Measurements from ENCODE around the gene TCF25. TPM values are rescaled to one million over a fixed set of nuclear protein-coding genes. Genes with fewer than 3 reads are reported as not detected.

Gene TCF25
- total RNA-seq, 2 experiments from 2014 or later, result 306 to 307 TPM

DNA sequence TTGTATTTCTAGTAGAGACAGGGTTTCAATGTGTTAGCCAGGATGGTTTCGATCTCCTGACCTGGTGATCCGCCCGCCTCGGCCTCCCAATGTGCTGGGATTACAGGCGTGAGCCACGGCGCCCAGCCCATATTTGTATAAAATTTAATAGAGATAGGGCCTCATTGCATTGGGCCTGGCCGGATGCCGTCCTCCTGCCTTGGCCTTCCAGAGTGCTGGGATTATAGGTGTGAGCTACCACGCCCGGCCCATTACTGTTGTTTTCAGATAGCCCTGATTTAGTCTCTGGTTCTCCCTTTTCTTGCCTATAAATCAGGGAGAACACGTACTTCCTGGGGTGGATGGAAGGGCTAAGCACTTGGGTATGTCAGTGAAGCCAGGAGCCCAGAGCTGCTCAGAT is 78.7 kb downstream of the TCF25 start:
- ChIA-PET CTCF (no interaction called here), POLR2A (no interaction called here)
- DNase-seq (no peak), ATAC-seq (ENCODE audit: poor library complexity) (no peak)
- H3K4me1 ChIP-seq (ENCODE audit: insufficient read depth, low read length), result peaks cover 20% of the 10 kb centered on the region
- TF ChIP-seq, protein P1, sequence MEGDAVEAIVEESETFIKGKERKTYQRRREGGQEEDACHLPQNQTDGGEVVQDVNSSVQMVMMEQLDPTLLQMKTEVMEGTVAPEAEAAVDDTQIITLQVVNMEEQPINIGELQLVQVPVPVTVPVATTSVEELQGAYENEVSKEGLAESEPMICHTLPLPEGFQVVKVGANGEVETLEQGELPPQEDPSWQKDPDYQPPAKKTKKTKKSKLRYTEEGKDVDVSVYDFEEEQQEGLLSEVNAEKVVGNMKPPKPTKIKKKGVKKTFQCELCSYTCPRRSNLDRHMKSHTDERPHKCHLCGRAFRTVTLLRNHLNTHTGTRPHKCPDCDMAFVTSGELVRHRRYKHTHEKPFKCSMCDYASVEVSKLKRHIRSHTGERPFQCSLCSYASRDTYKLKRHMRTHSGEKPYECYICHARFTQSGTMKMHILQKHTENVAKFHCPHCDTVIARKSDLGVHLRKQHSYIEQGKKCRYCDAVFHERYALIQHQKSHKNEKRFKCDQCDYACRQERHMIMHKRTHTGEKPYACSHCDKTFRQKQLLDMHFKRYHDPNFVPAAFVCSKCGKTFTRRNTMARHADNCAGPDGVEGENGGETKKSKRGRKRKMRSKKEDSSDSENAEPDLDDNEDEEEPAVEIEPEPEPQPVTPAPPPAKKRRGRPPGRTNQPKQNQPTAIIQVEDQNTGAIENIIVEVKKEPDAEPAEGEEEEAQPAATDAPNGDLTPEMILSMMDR (IDR thresholded peaks at IDR 0.05), result no peak
- H3K27me3 Mint-ChIP-seq, result peaks cover 6% of the 10 kb centered on the region
- H3K27me3 ChIP-seq (ENCODE audit: control insufficient read depth in 1 of 2, insufficient read depth in 2 of 2, low read length in 2 of 2), result peaks cover 0 to 5% of the 10 kb centered on the region in 2 experiments
- H3K36me3 ChIP-seq (ENCODE audit: insufficient read depth, low read length), result peaks cover 18% of the 10 kb centered on the region
- H3K9me3 ChIP-seq (ENCODE audit: control insufficient read depth in 1 of 2, insufficient read depth in 1 of 2, low read length in 2 of 2), result no peaks in the 10 kb centered on the region
- intact Hi-C loops (cut with DNase I, micrococcal nuclease), result no loop called here
- H3K27ac ChIP-seq (ENCODE audit: low read depth in 1 of 2, low read length in 2 of 2), result no peak overlapping the region
- peaks cover 3% of the 10 kb centered on the region for H3K4me1 Mint-ChIP-seq (ENCODE audit: low read depth)
- no peak overlapping the region for H3K4me3 ChIP-seq (ENCODE audit: low read length)
- no peak overlapping the region for H3K27ac Mint-ChIP-seq
- H3K4me3 Mint-ChIP-seq, result no peak overlapping the region
- no peaks in the 10 kb centered on the region for H3K9me3 Mint-ChIP-seq
- peaks cover 6% of the 10 kb centered on the region for H3K36me3 Mint-ChIP-seq (ENCODE audit: low read depth)

DNA sequence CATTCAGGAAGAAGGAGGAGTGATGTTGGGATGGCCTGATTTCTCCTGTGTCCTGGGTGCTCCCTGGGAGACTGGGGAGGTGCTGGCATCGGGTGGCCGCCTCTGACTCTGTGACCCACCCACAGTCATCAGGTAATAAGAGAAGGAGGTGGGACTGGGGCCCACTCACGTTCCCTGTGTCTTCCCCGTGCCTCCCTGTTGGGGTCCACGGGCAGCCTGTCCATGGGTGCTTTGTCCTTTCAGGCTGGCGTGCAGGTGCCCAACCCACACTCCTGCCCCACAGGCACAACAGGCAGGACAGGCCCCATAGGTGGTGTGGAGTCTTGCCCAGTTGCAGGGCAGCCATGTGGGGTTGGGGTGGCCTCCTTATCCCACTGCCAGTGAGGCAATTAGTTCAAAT is 79.2 kb downstream of the TCF25 start:
- POLR2A ChIA-PET, result no interaction called here
- H3K9me3 Mint-ChIP-seq, result no peaks in the 10 kb centered on the region
- DNase-seq, result no peak
- no peak overlapping the region for H3K4me3 ChIP-seq (ENCODE audit: low read length)
- no peak overlapping the region for H3K27ac Mint-ChIP-seq
- no peak overlapping the region for H3K27ac ChIP-seq (ENCODE audit: low read depth in 1 of 2, low read length in 2 of 2)
- TF ChIP-seq, protein P1 (IDR thresholded peaks at IDR 0.05), result no peak
- H3K4me1 Mint-ChIP-seq (ENCODE audit: low read depth), result peaks cover 3% of the 10 kb centered on the region
- H3K9me3 ChIP-seq (ENCODE audit: control insufficient read depth in 1 of 2, insufficient read depth in 1 of 2, low read length in 2 of 2), result no peaks in the 10 kb centered on the region
- no peak overlapping the region for H3K4me3 Mint-ChIP-seq
- peaks cover 8% of the 10 kb centered on the region for H3K36me3 Mint-ChIP-seq (ENCODE audit: low read depth)
- intact Hi-C loops (cut with DNase I, micrococcal nuclease), result no loop called here
- H3K27me3 Mint-ChIP-seq, result peaks cover 2% of the 10 kb centered on the region
- peaks cover 0 to 3% of the 10 kb centered on the region in 2 experiments for H3K27me3 ChIP-seq (ENCODE audit: control insufficient read depth in 1 of 2, insufficient read depth in 2 of 2, low read length in 2 of 2)
- H3K36me3 ChIP-seq (ENCODE audit: insufficient read depth, low read length), result peaks cover 21% of the 10 kb centered on the region
- no peak for ATAC-seq (ENCODE audit: poor library complexity)
- CTCF ChIA-PET, result no interaction called here
- peaks cover 18% of the 10 kb centered on the region for H3K4me1 ChIP-seq (ENCODE audit: insufficient read depth, low read length)

DNA sequence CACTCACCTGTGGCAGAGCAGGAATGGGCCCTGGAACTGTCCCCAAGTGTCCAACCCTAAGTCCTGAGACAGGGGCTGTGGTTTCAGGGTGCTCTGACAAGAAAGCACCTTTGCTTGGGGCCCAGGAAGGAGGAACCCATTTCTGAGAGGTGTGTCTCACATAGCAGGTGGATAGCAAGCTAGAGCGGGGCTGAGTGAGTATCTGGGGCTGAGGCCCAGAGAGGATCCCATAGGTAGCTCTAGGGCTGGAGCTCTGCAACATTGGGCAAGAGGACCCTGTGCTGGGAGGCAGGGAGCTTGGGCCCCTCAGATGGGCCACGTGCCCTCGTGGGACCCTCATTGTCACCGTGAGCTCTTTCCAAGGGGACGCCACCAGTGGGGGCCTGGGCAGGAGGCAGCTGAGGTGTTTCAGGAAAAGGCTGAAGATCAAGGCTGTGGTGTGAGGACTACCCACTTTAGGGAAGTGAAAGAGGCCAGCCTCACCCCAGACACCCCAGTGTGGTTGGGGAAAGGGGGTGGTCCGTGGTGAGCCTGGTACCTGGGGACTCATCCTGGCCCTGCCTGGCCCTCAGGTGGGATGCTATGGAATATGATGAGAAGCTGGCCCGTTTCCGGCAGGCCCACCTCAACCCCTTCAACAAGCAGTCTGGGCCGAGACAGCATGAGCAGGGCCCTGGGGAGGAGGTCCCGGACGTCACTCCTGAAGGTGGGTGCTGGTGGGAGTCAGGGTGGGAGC is 80.4 kb downstream of the TCF25 start:
- peaks cover 33% of the 10 kb centered on the region for H3K36me3 ChIP-seq (ENCODE audit: insufficient read depth, low read length)
- peaks cover 11% of the 10 kb centered on the region for H3K4me1 ChIP-seq (ENCODE audit: insufficient read depth, low read length)
- H3K27me3 ChIP-seq (ENCODE audit: control insufficient read depth in 1 of 2, insufficient read depth in 2 of 2, low read length in 2 of 2), result no peaks in the 10 kb centered on the region
- H3K4me3 ChIP-seq (ENCODE audit: low read length), result no peak overlapping the region
- DNase-seq (no peak), ATAC-seq (ENCODE audit: poor library complexity) (no peak)
- H3K27ac ChIP-seq (ENCODE audit: low read depth in 1 of 2, low read length in 2 of 2), result no peak overlapping the region
- H3K9me3 ChIP-seq (ENCODE audit: control insufficient read depth in 1 of 2, insufficient read depth in 1 of 2, low read length in 2 of 2), result no peaks in the 10 kb centered on the region
- no peaks in the 10 kb centered on the region for H3K9me3 Mint-ChIP-seq
- H3K27ac Mint-ChIP-seq, result no peak overlapping the region
- H3K27me3 Mint-ChIP-seq, result no peaks in the 10 kb centered on the region
- intact Hi-C loops (cut with DNase I, micrococcal nuclease), result no loop called here
- no peak overlapping the region for H3K4me3 Mint-ChIP-seq
- POLR2A ChIA-PET, result no interaction called here
- H3K36me3 Mint-ChIP-seq (ENCODE audit: low read depth), result peaks cover 18% of the 10 kb centered on the region
- H3K4me1 Mint-ChIP-seq (ENCODE audit: low read depth), result no peaks in the 10 kb centered on the region
- CTCF ChIA-PET, result no interaction called here
- TF ChIP-seq, protein P1 (IDR thresholded peaks at IDR 0.05), result no peak
